NCI-H774 (cell line): ENCODE measurements around the gene CDK5.

Experiments used
- DNase-seq: peaks from one replicate; lab custom pipeline; 2025; lab: John Stamatoyannopoulos, UW

The CDK5 gene

DNA sequence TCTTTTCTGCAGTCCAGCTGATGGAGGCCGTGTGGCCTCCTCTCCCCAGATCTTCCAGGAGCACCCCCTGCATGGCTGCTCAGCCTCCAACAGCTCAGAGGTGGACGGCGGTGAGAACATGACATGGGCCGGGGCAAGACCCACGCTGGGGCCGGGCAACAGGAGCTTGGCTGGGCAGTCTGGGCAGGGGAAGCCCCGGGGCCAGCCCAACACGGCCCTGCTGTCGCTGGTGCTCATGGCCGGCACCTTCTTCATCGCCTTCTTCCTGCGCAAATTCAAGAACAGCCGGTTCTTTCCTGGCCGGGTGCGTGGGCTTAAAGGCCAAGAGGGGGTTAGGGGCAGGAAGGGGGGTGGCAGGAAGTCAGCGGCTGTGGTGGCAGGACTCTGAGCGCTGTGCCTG, 16.3 kb upstream of the CDK5 start:
- DNase-seq, result no peak

DNA sequence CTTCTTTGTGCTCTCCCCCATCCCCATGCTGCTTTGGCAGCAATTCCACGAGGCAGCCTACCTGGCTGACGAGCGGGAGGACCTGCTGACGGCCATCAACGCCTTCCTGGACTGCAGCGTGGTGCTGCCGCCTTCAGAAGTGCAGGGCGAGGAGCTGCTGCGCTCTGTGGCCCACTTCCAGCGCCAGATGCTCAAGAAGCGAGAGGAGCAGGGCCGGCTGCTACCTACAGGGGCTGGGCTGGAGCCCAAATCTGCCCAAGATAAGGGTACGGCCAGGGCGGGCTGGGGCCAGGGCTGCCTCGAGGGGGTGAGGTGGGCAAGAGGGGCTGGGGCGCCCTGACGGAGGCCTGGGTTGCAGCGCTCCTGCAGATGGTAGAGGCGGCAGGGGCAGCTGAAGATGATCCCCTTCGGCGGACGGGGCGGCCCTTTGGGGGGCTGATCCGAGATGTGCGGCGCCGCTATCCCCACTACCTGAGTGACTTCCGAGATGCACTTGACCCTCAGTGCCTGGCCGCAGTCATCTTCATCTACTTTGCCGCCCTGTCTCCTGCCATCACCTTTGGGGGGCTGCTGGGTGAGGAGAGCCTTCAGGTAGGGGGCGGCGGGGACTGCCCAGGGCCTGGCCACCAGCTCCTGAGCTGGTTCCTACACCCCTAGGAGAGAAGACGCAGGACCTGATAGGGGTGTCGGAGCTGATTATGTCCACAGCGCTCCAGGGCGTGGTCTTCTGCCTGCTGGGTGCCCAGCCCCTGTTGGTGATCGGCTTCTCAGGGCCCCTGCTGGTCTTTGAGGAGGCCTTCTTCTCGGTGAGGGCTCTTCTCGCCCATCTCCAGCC, 13.6 kb upstream of the CDK5 start:
- no peak for DNase-seq

DNA sequence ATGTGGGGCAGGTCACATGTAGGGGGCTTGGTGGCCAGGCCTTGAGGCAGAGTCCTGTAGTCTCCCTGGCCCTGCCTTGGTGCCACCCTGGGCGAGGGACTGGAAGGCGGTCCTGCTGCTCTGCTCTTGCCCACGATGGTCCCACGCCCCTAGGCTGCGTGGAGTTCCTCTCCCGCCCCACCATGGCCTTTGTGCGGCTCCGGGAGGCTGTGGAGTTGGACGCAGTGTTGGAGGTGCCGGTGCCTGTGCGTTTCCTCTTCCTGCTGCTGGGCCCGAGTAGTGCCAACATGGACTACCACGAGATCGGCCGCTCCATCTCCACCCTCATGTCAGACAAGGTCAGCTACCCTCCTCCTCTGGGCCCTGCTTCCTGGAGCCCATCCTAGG, 12.9 kb upstream of the CDK5 start:
- DNase-seq, result no peak

DNA sequence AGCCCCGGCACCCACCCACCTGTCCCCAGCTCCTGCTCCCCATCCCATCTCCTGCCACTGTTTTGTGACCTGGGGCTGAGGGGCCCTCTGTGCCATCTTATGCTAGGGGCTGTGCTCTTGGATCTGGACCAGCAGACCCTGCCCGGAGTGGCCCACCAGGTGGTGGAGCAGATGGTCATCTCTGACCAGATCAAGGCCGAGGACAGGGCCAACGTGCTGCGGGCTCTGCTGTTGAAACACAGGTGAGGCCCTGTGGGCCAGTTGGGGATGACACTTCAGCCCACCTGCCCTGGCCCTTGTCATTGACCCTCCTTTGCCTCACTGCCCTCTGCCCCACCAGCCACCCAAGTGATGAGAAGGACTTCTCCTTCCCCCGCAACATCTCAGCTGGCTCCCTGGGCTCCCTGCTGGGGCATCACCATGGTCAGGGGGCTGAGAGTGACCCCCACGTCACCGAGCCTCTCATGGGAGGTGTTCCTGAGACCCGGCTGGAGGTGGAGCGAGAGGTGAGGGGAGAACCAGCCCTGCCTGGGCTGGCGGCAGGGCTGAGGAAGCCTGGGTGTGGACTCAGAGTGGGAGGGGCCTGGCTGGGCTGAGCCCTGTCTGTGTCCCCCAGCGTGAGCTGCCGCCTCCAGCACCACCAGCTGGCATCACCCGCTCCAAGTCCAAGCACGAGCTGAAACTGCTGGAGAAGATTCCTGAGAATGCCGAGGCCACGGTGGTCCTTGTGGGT, 12.3 kb upstream of the CDK5 start:
- DNase-seq, result no peak

DNA sequence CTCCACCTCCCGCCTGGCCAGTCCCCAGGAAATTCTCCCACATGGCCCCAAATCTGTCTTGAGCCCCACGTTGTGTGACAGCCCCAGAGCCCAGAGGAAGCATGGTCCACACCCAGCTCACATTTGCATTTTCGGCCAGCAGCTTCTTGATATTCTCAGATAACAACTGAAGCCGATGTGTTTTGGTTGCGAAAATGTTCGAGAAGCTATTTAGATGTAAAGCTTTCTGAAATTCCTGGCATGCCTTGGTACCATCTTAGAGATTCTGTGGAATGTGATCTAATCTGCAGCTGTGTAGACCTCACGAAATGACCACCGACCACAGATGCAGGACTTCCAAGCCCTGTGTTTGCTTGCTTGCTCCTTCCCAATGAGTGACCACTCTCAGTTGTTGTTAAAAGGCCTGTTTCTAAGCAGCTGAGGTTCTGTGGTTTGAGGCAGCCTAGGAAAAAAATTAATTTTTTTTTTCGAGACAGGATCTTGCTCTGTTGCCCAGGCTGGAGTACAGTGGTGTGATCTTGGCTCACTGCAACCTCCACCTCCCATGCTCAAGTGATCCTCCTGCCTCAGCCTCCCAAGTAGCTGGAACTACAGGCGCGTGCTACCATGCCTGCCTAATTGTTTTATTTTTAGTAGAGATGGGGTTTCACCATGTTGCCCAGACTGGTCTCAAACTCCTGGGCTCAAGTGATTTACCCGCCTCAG, 10.5 kb upstream of the CDK5 start:
- DNase-seq, result no peak

DNA sequence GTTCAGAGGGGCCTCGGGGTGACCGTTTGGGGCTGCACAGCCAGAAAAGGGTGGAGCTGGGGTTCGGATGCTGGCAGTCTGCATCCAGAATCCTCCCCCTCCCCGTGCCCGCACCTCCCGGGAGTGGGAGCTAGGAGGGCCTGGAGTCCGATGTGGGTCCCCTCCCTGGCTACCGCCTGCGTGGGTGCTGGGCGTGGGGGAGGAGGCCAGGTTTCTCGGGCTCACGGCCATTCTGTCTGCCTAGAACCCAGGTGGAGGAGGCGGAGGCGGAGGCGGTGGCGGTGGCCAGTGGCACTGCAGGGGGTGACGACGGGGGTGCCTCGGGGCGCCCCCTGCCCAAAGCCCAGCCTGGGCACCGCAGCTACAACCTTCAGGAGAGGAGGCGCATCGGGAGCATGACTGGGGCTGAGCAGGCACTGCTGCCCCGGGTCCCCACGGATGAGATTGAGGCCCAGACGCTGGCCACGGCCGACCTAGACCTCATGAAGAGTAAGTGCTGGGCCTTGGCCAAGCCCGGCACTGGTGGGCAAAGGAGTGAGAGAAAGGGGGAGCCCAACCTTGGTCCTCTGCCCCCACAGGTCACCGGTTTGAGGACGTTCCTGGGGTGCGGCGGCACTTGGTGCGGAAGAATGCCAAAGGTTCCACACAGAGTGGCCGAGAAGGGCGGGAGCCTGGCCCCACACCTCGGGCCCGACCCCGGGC, 8.7 kb upstream of the CDK5 start:
- no peak for DNase-seq

DNA sequence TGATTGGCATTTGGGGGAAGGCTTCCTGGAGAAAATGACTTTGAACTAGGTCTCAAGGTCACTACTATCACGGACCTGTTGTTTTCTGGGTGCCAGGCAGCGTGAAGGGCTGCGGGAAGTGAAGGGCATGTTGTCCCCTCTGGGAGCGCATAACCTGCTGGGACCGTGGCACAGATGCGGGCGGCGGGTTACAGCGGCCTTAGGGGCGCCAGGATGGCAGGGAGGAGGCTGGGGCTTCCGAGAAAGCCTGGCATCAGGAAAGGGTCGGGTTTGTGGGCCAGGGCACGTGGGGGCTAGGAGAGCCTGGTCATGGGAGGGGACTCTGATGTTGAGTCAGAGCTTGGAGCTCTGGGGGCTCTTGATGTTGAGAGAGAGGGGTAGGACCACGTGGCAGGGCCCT, 7.8 kb upstream of the CDK5 start:
- no peak for DNase-seq

DNA sequence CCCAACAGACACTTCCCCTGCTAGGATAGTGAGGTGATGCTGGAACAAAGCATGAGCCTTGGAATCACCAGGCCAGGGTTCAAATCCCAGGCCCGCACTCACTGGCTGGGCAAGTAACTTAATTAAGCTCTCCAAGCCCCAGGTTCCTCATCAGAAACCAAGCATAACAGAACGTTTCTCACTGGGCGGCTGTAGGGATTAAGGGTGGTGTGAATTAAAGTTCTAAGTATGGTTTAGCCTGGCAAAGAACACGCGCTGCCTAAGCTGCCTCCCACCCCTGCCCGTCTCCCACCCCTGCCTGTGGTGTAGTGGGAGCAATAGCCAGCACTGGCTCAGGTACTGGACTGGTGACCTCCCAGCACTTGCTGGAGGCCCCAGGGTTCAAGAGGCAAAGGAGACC, 7.3 kb upstream of the CDK5 start:
- no peak for DNase-seq

DNA sequence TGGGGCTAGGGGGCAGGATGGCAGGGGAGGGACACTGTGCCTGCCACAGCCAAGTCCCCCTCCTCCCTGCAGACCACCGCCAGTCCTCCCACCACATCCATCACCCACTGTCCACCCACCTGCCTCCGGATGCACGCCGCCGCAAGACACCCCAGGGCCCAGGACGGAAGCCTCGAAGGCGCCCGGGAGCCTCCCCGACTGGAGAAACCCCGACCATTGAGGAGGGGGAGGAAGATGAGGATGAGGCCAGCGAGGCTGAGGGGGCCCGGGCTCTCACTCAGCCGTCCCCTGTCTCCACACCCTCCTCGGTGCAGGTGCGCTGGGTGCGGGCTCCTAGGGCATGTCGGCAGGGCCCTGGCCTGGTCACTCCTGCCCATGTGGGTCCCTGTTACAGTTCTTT, 6.8 kb upstream of the CDK5 start:
- DNase-seq, result no peak

DNA sequence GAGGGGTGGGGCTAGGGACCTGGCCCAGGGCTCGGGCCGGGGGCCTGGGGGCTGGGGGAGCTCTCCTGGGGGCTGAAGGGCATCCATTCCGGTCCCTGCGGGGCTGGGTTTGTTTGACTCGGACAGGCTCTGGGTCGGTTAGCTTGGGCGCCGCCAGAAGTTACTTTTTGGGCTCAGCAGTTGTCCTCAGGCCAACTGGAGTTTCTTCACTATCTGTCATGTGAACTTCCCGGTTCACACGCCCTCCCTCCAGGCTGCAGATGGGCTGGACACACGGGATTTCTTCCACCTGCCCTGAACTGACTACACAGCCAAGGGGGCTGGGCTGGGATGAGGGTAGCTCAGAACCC, 5.5 kb upstream of the CDK5 start:
- DNase-seq, result no peak

DNA sequence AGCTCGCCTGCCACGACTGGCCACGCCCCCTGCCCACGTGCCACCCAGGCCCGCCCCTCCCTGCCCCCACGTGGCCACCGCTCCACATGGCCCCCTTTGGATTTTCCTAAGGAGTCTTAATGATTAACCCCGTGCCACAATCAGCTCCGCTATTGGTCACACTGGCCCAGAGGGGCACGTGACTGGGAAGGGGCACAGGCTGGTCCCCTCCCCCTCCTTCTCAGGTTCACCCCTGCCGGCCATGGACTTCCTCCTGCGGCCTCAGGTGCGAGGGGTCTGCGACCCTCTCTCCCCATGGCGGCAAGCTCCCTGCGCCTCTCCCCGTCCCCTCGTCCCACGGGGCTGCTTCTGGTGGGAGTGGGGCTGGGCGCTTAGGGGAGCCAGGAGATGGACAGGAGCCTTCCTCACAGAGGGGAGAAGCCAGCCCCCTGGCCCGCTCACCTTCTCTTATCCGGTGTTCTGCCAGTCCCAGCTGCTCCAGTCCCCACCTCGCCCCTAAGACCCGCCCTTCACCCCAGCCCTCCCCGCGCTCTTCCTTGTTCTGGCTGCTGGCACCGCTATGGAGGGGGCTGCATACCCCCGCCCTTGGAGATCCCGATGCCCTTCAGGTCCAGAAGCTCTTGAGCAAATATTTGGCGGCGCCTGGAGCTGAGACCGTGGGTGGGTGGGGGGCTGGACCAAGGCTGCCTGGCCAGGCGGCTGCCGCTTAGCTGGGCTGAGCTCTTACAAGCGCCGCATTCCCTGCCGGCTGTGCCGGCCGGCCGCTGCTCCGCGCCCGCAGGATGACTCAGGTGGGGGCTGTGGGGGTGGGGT, 4.9 kb upstream of the CDK5 start:
- DNase-seq, result no peak

DNA sequence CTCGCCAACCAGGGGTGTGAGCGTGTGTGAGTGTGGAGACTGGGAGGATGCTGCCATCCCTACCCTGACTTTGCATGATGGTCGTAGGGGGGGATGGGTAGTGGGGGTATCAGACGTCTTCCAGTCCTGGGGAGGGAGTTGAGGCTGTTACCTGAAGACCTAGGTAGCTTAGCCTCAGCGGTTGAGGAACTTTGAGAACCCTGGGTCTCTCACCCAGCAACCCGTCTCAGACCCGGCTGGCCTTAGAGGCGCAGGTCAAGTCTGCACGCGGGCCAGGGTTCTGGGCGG, 4.4 kb upstream of the CDK5 start:
- DNase-seq, result no peak

DNA sequence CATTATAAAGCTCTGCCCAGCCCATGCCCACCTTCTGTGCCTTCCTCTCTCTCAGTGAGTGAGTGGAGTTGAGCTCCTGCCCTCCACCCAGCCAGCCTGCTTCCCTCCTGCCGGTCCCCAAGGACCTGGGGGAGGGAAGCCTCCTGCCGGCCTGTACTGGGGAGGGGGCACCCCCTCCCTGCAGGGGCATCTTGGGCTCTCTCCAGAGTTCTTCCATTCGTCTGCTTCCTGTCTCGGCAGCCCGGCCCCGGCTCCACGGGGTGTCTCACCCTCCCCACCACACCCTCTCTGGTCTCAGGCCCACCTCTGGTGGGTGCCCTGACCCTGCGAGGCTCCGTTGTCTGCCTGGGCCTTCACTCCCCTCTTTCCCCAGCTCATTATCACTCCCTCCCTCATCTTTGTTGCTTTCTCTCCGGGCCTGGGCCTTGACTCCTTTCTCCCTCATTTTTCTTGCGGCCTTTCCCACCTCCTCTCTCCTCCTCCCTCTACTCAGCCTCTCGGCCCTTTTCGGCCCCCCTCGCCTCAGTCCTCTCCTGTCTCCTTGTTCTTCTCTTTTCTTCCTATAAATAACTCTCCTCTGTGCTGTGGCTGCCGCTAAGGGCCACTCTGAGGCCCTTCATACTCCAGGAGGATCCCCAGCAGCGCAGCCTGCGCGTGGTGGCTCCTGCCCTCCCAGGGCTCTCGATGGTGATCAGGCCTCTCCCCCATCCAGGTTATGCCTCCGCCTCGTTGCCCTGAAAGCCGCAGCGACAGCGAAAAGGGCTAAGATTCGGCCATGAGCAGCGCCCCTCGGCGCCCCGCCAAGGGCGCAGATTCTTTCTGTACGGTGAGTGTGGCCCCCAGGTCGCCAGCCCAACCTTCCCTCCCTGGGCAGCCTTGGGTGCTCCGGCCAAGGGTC, 3.8 kb upstream of the CDK5 start:
- DNase-seq, result no peak

DNA sequence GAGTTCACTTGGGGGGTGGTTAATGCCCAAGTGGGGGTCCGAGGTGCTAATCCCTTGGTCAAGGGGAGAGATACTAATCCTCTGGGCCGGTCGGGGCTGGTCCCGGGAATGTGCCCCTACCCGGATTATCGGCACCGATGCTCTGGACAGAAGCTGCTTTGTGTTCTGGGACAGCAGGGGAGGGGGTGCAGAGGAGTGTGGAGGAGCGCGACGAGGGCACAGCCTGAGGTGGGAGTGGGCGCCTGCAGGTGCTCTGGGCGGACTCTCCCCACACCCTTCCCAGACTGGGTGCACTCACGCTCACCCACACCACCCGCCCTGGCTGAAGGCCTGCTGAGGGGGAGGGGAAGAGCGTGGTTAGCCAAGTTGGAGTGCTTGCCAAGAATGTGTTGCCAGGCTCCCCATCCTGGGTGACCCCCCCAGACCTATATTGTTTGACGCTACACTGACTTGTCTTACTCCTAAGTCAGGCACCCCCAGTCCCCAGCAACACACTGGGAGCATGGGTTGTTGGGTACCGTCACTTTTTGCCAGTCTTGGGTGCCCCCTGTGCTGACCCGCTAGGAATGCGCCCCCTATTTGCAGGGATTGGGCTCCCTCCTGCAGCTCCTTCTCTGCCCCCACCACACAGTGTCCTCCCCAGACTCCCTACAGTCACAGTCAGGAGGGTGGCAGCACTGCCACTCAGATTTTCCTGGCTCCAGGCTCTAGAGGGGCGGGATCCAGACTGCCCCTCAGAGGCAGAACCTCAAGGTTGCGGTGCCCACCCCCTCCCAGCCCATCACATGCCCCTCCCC, 2.9 kb upstream of the CDK5 start:
- no peak for DNase-seq

DNA sequence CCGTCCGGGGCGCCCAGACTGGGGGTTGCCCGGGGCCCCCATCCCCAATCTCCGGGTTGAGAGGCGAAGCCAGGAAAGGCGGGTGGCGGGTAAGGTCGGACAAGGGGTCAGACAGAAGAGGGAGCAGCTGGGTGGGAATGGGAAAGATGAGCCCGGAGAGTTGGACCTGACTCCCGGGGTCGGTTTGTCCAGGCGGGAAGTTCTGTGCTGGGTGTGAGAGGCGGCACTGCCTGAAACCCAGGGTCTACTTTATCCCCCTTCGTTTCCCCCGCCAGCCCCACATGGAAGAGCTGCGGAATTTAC, 2.4 kb upstream of the CDK5 start:
- no peak for DNase-seq

DNA sequence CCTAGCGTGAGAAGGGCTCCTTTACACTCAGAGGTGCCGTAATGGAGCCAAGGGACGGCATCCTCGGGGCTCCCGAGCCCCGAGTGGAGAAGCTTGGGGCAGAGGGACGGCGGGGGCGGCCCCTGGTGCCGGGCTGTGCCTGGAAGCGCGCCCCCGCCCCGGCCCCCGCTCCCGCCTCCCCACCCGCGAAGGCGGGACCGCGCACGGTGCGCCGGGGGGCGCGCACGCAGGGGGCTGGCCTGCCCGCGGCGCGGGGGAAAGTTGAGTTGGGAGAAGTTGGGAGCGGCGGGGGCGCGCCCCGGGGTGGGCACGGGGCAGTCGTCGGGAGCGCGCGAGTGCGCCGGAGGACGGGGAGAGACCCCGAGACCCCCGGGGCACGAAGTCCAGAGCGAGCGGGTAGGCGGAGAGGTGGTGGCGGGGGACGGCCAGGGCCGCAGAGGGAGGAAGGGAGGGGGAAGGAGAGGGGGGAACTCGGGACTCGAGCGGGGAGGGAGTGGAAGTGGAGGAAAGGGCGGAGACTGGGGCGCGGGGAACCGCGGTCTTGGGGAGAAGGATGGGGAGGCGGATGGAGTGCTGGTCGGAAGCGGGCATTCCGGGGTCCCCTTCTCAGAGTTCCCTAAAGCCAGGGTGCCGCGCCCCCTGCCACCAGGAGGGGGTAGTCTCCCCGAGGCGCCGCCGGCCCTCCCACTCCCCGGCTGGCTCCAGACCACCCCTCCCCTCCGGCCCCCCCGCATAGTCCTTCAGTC, 1.8 kb upstream of the CDK5 start, which contains the start of gene SLC4A2:
Gene SLC4A2 (plus strand): TSS at position 223 of the 746 bp plus-strand sequence. CDS start 2,399 bp downstream, outside the sequence.
- DNase-seq, result peak; percentile 80

DNA sequence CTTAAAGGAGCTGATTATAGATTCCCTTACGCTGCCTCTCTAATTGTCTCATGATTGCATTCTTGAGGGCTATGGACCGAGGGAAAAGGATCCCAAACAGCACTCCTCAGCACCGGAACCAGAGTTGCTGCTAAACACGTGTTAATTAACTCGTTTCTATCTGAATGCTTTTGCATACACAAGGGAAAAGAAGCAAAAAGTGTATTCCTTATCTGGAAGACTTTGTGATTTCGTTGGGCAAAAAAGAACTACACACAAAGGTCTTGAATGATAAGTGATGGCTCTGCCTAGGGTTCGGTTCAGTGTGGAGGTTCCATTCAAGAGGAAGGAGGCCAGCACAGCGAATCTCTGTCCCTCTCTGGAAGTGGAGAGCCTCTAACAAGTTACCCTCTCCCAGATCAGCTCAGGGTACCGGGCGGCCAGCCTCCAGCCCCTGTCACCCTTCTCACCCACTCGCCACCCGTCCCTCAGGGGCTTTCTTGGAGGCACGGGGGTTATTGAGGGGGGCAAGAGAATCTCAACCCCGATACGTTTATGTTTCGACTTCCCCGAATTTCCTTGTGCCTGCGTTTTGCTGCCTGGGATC, 1.2 kb upstream of the CDK5 start:
- no peak for DNase-seq

DNA sequence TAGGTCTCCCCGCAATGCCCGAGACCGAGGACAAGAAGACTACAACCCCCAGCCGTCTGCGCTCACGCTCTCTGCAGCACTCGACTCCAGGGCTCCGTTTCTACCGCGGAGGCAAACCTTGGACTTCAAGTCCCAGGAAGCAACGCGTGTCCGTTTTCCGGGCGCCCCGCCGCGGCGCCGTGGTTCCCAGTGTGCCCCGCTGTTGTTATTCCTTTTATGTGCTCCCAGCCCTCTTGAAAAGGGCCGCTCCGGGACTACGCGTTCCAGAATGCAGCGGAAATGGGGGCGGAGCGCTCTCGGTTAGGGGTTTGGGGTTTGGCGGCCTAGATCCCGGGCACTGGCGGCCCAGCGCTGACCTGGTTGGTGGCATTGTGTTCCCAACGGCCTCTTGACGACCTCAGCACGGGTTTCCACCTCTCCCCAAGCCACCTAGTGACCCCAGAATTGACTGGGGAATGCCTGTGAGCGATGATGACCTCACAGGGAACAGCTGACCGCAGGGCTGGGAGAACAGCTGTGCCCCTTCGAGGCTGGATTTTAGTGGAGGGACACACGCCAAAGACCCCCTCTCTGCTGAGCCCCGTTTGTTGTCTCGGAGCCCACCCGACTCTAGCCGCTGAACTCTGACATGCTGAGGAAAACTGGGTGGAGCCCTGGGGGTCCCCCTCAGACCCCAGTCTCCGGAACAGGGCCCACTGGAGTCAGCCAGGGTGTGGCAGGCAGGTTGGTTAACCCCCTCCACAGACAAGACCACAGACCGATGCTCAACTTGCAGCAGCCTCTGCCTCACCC, 488 bp upstream of the CDK5 start:
- DNase-seq, result peak; percentile 99
